B cell (primary cell): Measurements from ENCODE around the gene SRRM3.

Source experiments
- CTCF ChIP-seq: fragments of 200-600 bp; IDR thresholded peaks from one replicate; pipeline ENCODE4 v1.8.0; 2022; ENCODE audit warnings: antibody characterized with exemption, mild to moderate bottlenecking
- EZH2 ChIP-seq: IDR thresholded peaks from 2 replicates; pipeline ENCODE4 v1.6.1; 2012; ENCODE audit warnings: borderline replicate concordance, low read depth, mild to moderate bottlenecking, moderate library complexity, low read length; ENCODE audit not compliant: insufficient read depth, poor library complexity, severe bottlenecking

- no peak for TF ChIP-seq CTCF
- TF ChIP-seq EZH2: no peak
Measured at GRCh38 chr7:76241141-76241540, 39.4 kb downstream of the SRRM3 start.
